Left ventricle myocardium inferior (tissue), 1 donor: ENCODE results near the gene GFOD2. TPM values are rescaled to one million over a fixed set of nuclear protein-coding genes. Genes with fewer than 3 reads are reported as not detected.

ENCODE experiments used
- DNase-seq: peaks from one replicate; pipeline ENCODE4 v3.0.0-alpha.2; 2020
- H3K27ac ChIP-seq: fragments of 200-600 bp; replicated peaks from 2 replicates; pipeline ENCODE4 v1.8.0; 2021
- H3K27me3 ChIP-seq: fragments of 200-600 bp; 2 replicates; pipeline ENCODE4 v1.8.0; 2021; ENCODE audit warnings: low read depth
- H3K36me3 ChIP-seq: fragments of 200-600 bp; 2 replicates; pipeline ENCODE4 v1.8.0; 2021
- H3K4me1 ChIP-seq: fragments of 200-600 bp; 2 replicates; pipeline ENCODE4 v1.8.0; 2021
- H3K4me3 ChIP-seq: fragments of 200-600 bp; 2 replicates; pipeline ENCODE4 v1.8.0; 2021; ENCODE audit warnings: mild to moderate bottlenecking, moderate library complexity
- H3K9me3 ChIP-seq: fragments of 200-600 bp; replicated peaks from 2 replicates; pipeline ENCODE4 v1.8.0; 2021
- CTCF ChIP-seq: fragments of 200-600 bp; IDR thresholded peaks from 2 replicates; pipeline ENCODE4 v1.8.0; 2021; ENCODE audit warnings: antibody characterized with exemption, mild to moderate bottlenecking, borderline replicate concordance
- intact Hi-C: fragments of 100-400 bp; cut with micrococcal nuclease; formaldehyde crosslinking; loops from one replicate; pipeline ENCODE4 v1.11.0; 2022
- total RNA-seq: library from RNA; stranded (reverse); fragmentation: NEBNext Ultra II Directional; extraction: Animal tissue kit (Norgen Biotek cat#: 25700); gene quantifications from one replicate; pipeline ENCODE4 v1.2.1, GENCODE V29; 2021
- donor health status: DM: no; HTN: yes; CAD: no; lungs with severe emphysema.

GFOD2 gene
- total RNA-seq, 1 donor from 2014 or later, result 11.1 TPM

GRCh38 chr16:67662653-67663010 is 56.5 kb downstream of the GFOD2 start:
- H3K4me3 ChIP-seq, result no peak overlapping the region
- H3K9me3 ChIP-seq, result no peaks in the 10 kb centered on the region
- no peak overlapping the region for H3K27ac ChIP-seq
- H3K36me3 ChIP-seq, result peaks cover 13% of the 10 kb centered on the region
- DNase-seq, result no peak
- intact Hi-C loops, result no loop called here
- H3K4me1 ChIP-seq, result peaks cover 53% of the 10 kb centered on the region
- no peaks in the 10 kb centered on the region for H3K27me3 ChIP-seq
- no peak for TF ChIP-seq CTCF

- intact Hi-C loops, result no loop called here
- peaks cover 15% of the 10 kb centered on the region for H3K36me3 ChIP-seq
- peaks cover 48% of the 10 kb centered on the region for H3K4me1 ChIP-seq
- no peak for TF ChIP-seq CTCF
- DNase-seq, result no peak
- no peaks in the 10 kb centered on the region for H3K9me3 ChIP-seq
- H3K27me3 ChIP-seq, result no peaks in the 10 kb centered on the region
- no peak overlapping the region for H3K27ac ChIP-seq
- H3K4me3 ChIP-seq, result no peak overlapping the region
These were observed 57.0 kb downstream of the GFOD2 start for GRCh38 chr16:67661886-67662652.

- peak overlapping the region; percentile 97 for H3K27ac ChIP-seq
- no peak for TF ChIP-seq CTCF
- peaks cover 39% of the 10 kb centered on the region for H3K4me1 ChIP-seq
- no peak for DNase-seq
- peak overlapping the region; percentile 89 for H3K4me3 ChIP-seq
- H3K36me3 ChIP-seq, result peaks cover 19% of the 10 kb centered on the region
- no peaks in the 10 kb centered on the region for H3K9me3 ChIP-seq
- intact Hi-C loops, result no loop called here
- H3K27me3 ChIP-seq, result peaks cover 1% of the 10 kb centered on the region
These were observed 57.9 kb downstream of the GFOD2 start for GRCh38 chr16:67661101-67661761.

GRCh38 chr16:67660564-67661028 is 58.5 kb downstream of the GFOD2 start, which contains the start of gene PARD6A:
Gene PARD6A, plus strand, starts transcription at chr16:67660960. Its CDS starts 79 bp downstream, at chr16:67661039.
- H3K27me3 ChIP-seq, result peaks cover 7% of the 10 kb centered on the region
- H3K4me3 ChIP-seq, result peak within 1 kb of the TSS; percentile 89
- H3K9me3 ChIP-seq, result no peaks in the 10 kb centered on the region
- DNase-seq, result peak; percentile 94
- peak within 1 kb of the TSS; percentile 97 for H3K27ac ChIP-seq
- peak; percentile 15 for TF ChIP-seq CTCF
- peaks cover 19% of the 10 kb centered on the region for H3K36me3 ChIP-seq
- intact Hi-C loops, result no loop called here
- peaks cover 33% of the 10 kb centered on the region for H3K4me1 ChIP-seq

- no peaks in the 10 kb centered on the region for H3K9me3 ChIP-seq
- intact Hi-C loops, result no loop called here
- peak within 1 kb of the TSS; percentile 97 for H3K27ac ChIP-seq
- peak within 1 kb of the TSS; percentile 89 for H3K4me3 ChIP-seq
- TF ChIP-seq CTCF, result no peak
- peaks cover 14% of the 10 kb centered on the region for H3K27me3 ChIP-seq
- peaks cover 19% of the 10 kb centered on the region for H3K36me3 ChIP-seq
- peaks cover 30% of the 10 kb centered on the region for H3K4me1 ChIP-seq
- DNase-seq, result peak; percentile 89
These were observed 59.2 kb downstream of the GFOD2 start, which contains the start of gene ACD for GRCh38 chr16:67659675-67660563. Gene ACD, minus strand, starts transcription at chr16:67660260. Its CDS starts 40 bp downstream, at chr16:67660220.
